NCI-H128 (cell line): ENCODE data around the gene PPP4R3B.
"Not testable (repeated sequence)": the region's sequence is repeated elsewhere in the genome, so short reads cannot be mapped to it uniquely, and the experiment has no call there.

Source experiments
- DNase-seq: peaks from one replicate; lab custom pipeline; 2025; ENCODE audit not compliant: unreplicated experiment; lab: John Stamatoyannopoulos, UW

Gene PPP4R3B

DNA sequence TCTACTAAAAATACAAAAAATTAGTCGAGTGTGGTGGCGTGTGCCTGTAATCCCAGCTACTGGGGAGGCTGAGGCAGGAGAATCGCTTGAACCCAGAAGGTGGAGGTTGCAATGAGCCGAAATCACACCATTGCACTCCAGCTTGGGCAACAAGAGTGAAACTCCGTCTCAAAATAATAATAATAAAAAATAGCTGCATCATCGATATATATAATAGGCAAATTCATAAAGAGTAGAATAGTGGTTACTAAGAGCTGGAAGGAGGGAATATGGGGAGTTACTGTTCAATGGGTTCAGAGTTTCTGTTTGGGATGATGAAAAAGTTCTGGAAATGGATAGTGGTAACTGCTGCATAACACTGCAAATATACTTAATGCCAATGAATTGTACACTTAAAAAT, 20.6 kb downstream of the PPP4R3B start:
- not testable (repeated sequence) for DNase-seq

DNA sequence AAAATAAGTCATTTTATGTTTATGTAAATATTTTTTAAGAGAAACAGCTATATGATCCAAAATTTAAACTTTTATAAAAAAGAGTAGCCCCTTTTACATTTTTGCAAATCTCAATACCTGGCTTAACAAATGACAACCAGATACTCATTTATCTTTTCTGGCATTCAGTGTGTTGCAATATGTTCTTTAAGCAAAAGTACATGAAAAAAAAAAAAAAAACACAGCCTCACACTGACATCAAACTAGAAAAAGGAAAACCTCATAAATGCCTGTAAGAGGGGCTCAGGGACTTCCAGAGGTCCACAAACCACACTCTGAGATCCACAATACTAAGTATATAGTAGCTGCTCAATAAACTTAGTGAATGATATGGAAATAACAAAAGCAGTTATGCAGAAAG, 21.9 kb downstream of the PPP4R3B start:
- no peak for DNase-seq

DNA sequence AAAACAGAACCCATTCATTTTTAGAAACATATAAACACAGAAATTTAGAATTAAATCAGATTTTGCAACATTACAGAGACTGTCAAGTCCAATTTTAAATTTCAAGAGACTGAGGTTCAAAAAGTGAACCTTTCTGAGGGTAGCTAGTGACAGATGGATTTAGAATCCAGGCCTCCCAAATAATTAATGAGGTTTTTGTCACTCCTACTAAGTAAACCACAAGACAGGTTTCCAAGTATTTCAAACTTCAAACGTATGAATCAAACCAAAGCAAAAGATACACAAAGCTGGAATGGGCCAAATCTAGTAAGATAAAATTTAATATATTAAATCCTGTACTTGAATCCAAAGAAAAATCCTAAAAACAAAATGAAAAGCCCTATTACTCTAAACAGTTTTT, 25.3 kb downstream of the PPP4R3B start:
- no peak for DNase-seq

DNA sequence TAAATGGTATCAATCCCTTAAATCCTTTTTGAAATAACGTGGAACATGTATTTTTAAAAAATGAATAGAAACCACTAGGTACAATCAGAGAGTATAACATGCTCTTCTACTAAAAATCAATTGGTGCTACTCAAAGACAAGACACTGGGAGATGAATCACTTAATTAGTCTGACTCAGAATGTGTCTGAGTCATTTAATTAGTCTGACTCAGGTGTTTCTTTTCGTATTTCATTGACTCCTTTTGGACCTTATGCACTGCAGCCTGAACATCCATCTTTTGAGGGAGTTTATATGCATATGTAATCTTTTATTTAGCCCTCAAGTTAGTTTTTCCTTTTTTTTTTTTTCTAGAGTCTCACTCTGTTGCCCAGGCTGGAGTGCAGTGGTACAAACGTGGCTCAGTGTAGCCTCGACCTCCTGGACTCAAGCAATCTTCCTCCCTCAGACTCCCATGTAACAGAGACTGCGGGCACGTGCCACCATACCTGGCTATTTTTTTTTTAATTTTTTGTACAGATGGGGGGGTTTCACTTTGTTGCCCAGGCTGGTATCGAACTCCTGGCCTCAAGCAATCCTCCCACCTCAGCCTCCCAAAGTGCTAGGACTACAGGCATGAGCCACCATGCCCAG, 26.5 kb downstream of the PPP4R3B start:
- no peak for DNase-seq

GRCh38 chr2:55585451-55586080, 31.9 kb downstream of the PPP4R3B start:
- no peak for DNase-seq

GRCh38 chr2:55581874-55582547, 35.4 kb downstream of the PPP4R3B start:
- no peak for DNase-seq

GRCh38 chr2:55581435-55581834, 36.0 kb downstream of the PPP4R3B start:
- DNase-seq: no peak

DNA sequence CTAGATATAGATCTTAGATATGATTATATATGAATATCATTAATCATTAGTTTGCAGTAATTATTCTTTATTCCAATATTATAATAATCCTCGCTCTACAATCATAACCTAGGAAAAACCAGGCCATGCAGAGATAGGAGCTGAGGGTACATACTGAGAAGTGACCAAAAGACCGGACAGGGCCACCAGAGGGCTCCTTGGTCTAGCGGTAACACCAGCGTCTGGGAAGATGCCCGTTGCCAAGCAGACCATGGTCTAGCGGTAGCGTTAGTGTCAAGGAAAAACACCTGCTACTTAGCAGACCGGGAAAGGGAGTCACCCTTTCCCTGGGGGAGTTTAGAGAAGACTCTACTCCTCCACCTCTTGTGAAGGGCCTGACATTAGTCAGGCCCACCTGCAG, 48.4 kb downstream of the PPP4R3B start:
- DNase-seq: not testable (repeated sequence)

GRCh38 chr2:55567298-55567697, 50.1 kb downstream of the PPP4R3B start:
- DNase-seq: no peak

- DNase-seq: no peak
Measured at GRCh38 chr2:55565613-55566012, 51.8 kb downstream of the PPP4R3B start.

- no peak for DNase-seq
Measured at GRCh38 chr2:55560855-55561254, 56.6 kb downstream of the PPP4R3B start.

DNA sequence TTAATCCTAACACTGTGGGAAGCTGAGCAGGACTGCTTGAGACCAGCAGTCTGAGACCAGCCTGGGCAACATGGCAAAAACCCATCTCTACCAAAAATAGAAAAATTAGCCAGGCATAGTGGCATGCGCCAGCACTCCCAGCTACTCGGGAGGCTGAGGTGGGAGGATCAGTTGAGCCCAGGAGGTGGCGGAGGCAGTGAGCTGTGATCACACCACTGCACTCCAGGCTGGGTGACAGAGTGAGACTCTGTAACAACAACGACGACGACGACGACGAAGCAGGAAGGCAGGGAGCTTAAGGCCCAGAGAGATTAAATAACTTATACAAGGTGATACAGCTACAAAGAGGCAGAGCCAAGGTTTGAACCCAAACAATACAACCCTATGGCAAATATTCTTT, 60.6 kb downstream of the PPP4R3B start:
- DNase-seq: no peak

- no peak for DNase-seq
Measured at GRCh38 chr2:55555977-55556376, 61.4 kb downstream of the PPP4R3B start.

DNA sequence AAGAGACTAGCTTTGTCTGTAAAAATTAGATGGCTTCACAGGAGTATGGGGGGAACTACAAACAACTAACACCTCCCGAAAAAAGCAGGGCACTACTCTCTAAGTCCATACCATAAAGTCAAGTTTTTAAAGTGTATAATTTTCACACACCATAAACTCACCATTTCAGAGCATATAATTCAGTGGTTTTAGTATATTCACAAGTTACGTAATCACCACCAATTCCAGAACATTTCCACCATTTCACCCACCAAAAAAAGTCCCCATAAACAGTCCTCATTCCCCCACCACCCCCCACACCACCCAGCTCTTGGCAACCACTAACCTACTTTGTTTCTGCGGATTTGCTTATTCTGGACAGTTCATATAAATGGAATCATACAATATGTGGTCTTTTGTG, 64.1 kb downstream of the PPP4R3B start:
- no peak for DNase-seq

DNA sequence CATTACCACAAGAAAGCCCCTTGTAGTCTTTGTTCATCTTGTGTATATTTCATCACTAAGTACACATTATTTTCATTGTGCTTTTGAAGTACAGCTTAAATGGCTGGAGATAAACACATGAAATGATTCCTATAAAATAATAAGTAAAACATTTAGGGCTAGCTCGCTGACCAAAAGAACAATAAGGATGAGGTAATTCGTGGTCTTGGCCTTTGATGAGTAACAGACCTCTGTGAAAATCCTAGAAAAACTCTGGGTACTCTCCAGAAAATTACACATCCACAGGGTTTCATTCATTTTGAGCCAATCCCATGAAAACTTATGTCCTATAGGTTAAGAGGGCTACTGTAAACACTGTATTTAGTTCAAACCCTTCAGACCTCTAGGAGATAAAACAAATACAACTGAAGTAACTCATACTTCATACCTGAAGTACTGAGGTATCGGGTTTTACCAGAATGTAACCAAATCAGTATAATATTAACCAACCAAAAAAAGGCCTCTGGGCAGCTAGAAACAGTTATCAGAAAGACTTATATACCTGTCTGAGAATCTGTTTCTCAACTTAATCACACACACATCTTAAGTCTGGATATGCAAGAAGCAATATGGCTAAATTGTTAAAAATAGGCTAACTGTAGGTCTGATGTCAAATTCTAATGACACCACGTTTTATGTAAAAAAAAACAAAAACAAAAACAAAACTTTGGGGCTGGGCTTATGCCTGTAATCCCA, 66.9 kb downstream of the PPP4R3B start:
- DNase-seq: no peak

DNA sequence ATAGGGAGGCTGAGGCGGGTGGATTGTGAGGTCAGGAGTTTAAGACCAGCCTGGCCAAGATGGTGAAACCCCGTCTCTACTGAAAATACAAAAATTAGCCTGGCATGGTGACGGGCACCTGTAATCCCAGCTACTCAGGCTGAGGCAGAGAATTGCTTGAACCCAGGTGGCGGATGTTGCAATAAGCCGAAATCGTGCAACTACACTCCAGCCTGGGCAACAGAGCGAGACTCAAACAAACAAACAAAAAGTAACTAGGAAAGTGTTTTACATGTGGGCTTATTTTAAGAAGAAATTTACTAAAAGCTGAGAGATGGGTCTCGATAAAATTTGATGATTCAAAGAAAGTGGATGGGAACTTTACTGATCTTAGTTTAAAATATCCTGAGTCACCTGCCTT, 69.7 kb downstream of the PPP4R3B start:
- DNase-seq: not testable (repeated sequence)

GRCh38 chr2:55547001-55547400, 70.4 kb downstream of the PPP4R3B start:
- no peak for DNase-seq

- DNase-seq: no peak
Measured at GRCh38 chr2:55530539-55531081, 86.8 kb downstream of the PPP4R3B start.

GRCh38 chr2:55526174-55526573, 91.2 kb downstream of the PPP4R3B start:
- DNase-seq: no peak

DNA sequence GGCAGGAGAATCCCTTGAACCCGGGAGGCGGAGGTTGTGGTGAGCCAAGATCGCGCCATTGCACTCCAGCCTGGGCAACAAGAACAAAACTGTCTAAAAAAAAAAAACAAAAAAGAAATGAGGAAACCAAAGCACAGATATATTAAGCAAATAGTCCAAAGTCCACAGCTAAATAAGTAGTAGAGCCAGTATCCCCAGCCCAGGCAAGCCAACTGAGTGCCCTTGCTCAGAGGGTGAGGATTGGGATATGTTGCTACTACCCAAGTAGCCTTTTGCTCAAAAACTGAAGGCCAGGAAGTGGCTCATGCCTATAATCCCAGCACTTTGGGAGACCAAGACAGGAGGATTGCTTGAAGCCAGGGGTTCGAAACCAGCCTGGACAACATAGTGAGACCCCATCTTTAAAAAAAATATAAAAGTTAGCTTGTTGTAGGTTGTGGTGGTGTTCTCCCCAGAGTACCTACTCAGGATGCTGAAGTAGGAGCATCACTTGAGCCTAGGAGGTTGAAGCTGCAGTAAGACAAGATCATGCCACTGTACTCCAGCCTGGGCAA, 92.5 kb downstream of the PPP4R3B start:
- no peak for DNase-seq
